Measurements from ENCODE around the gene GALNS.

DNA sequence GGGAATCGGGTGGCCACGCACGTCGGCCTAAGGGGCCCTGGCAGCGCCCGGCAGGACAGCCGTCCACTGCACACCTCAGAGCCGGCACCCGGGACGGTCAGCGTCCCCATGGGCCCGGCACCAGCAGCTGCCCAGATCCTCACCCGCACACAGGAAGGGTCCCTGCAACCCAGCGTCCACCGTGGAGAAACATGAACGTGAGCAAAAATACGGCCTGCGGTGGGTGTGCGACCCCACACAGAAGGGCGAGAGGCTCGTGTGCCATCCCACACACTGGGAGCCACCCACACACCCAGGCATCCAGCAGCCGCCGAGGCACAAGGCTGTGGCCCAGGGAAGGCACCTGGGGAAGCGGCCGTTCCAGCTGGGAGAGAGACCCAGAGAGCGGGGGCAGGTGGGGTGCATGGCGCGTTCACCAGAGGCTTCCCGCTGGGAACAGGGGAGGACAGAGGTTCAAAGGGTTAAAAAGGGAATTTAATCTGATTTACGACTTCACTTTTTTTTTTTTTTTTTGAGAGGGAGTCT, 78.1 kb downstream of the GALNS start:
- TF ChIP-seq EZH2 (IDR thresholded peaks at IDR 0.05) (no peak), POLR2AphosphoS5 (IDR thresholded peaks at IDR 0.05; ENCODE audit: borderline replicate concordance, low read depth, low read length) (no peak)

Data from SK-N-MC (cell line).